ENCODE measurements around the gene IGSF21. TPM values are rescaled to one million over a fixed set of nuclear protein-coding genes. Genes with fewer than 3 reads are reported as not detected.

IGSF21 gene
- total and polyA plus RNA-seq, 4 donors, result 0.31 to 1.5 (median 0.88) TPM

DNA sequence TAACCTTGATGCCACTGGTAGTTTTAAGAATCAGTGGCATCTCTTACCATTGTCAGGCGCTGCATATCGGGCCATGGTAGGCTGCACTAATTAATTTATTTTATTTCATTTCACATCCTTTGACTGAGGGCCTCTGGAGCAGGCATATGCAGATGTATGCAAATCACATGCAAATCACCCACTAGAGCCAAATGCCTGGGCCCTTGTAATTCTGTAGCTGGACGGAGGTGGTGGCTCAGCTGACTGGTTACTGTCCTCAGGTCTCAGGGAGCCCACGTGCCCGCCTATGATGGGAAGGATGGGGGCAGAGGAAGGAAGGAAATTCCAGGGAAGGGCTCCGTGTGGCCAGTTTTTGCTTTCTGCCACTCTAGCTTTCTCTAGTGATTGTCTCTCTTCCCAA lies 122.7 kb downstream of the IGSF21 start (continued):
- TF ChIP-seq TAF1 (conservative IDR thresholded peaks at IDR 0.05) (no peak), EGR1 (IDR thresholded peaks at IDR 0.05; ENCODE audit: low read depth in 2 of 2) (no peak), HNF4A (conservative IDR thresholded peaks at IDR 0.05) (no peak), SP1 (IDR thresholded peaks at IDR 0.05) (no peak)

DNA sequence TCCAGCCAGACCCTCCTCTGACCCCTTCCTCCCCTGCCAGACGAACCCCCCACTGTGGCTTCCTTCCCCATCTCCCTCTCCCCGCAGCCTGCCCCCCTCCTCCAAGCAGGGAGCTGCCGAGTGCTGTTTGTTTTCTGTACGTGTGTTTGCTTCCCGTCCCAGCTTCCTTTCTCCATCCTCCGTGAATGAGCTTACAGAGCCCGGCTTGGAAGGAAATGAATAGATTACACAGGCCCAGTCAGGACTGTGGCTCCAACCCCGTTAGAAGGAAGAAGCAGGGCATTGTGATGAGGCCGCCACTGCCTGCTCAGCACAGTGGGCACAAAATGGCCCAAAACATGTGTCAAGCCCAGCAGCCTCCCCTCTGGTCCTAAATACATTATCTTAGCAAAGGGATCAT lies 123.2 kb downstream of the IGSF21 start:
- Histone ChIP-seq H3K4me3 (ENCODE audit: low read depth in 1 of 3, low read length in 3 of 3) (no peak overlapping the region), H3K9ac (ENCODE audit: low read depth in 1 of 2, low read length in 2 of 2) (no peak overlapping the region), H3K9me3 (ENCODE audit: control insufficient read depth in 4 of 4, low read length in 3 of 4) (peaks cover 0 to 12% (median 6%) of the 10 kb centered on the region in 4 donors), H3K4me1 (ENCODE audit: control insufficient read depth in 4 of 4, insufficient read depth in 4 of 4, low read length in 3 of 4) (no peaks in the 10 kb centered on the region), H3K27me3 (ENCODE audit: control insufficient read depth in 4 of 4, insufficient read depth in 4 of 4, low read length in 3 of 4) (peaks cover 0 to 3% (median under 1%) of the 10 kb centered on the region in 4 donors), H3K27ac (ENCODE audit: low read depth in 1 of 2, low read length in 2 of 2) (no peak overlapping the region), H3K36me3 (ENCODE audit: control insufficient read depth in 4 of 4, insufficient read depth in 3 of 4, low read depth in 1 of 4, low read length in 3 of 4) (no peaks in the 10 kb centered on the region)
- 8% methylated on average over 9 of the region's 9 CpGs for WGBS
- TF ChIP-seq JUND (IDR thresholded peaks at IDR 0.05) (no peak), NR2F2 (IDR thresholded peaks at IDR 0.05) (no peak)
- no peak for DNase-seq (ENCODE audit: low spot score)

DNA sequence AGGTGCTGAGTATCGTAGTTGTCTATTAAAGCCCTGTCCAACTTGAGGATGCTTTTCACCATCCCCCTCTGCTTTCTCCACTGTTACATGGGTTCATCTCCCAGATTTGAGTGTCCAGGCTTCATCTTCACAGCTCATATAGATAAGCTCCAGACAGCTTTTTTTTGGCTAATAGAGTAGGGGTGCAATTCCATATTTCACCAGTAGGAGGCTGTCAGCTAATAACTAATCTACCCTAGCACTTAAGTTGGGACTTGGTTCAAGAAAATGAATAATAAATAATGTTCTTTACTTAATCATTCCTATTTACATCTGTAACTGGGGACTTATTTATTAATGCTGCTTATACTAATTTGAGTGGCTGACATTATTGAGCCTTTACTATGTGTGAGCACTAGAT lies 124.5 kb downstream of the IGSF21 start:
- H3K9me3 ChIP-seq (ENCODE audit: control insufficient read depth in 4 of 4, low read length in 3 of 4), result peaks cover 0 to 12% (median 6%) of the 10 kb centered on the region in 4 donors
- H3K36me3 ChIP-seq (ENCODE audit: control insufficient read depth in 4 of 4, insufficient read depth in 3 of 4, low read depth in 1 of 4, low read length in 3 of 4), result no peaks in the 10 kb centered on the region
- TF ChIP-seq, protein P1, sequence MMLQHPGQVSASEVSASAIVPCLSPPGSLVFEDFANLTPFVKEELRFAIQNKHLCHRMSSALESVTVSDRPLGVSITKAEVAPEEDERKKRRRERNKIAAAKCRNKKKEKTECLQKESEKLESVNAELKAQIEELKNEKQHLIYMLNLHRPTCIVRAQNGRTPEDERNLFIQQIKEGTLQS (IDR thresholded peaks at IDR 0.05), result no peak
- TF ChIP-seq, protein P2, sequence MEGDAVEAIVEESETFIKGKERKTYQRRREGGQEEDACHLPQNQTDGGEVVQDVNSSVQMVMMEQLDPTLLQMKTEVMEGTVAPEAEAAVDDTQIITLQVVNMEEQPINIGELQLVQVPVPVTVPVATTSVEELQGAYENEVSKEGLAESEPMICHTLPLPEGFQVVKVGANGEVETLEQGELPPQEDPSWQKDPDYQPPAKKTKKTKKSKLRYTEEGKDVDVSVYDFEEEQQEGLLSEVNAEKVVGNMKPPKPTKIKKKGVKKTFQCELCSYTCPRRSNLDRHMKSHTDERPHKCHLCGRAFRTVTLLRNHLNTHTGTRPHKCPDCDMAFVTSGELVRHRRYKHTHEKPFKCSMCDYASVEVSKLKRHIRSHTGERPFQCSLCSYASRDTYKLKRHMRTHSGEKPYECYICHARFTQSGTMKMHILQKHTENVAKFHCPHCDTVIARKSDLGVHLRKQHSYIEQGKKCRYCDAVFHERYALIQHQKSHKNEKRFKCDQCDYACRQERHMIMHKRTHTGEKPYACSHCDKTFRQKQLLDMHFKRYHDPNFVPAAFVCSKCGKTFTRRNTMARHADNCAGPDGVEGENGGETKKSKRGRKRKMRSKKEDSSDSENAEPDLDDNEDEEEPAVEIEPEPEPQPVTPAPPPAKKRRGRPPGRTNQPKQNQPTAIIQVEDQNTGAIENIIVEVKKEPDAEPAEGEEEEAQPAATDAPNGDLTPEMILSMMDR (IDR thresholded peaks at IDR 0.05; ENCODE audit: low read depth, low read length, missing input control), result peak; percentile 7
- TF ChIP-seq, protein P3, sequence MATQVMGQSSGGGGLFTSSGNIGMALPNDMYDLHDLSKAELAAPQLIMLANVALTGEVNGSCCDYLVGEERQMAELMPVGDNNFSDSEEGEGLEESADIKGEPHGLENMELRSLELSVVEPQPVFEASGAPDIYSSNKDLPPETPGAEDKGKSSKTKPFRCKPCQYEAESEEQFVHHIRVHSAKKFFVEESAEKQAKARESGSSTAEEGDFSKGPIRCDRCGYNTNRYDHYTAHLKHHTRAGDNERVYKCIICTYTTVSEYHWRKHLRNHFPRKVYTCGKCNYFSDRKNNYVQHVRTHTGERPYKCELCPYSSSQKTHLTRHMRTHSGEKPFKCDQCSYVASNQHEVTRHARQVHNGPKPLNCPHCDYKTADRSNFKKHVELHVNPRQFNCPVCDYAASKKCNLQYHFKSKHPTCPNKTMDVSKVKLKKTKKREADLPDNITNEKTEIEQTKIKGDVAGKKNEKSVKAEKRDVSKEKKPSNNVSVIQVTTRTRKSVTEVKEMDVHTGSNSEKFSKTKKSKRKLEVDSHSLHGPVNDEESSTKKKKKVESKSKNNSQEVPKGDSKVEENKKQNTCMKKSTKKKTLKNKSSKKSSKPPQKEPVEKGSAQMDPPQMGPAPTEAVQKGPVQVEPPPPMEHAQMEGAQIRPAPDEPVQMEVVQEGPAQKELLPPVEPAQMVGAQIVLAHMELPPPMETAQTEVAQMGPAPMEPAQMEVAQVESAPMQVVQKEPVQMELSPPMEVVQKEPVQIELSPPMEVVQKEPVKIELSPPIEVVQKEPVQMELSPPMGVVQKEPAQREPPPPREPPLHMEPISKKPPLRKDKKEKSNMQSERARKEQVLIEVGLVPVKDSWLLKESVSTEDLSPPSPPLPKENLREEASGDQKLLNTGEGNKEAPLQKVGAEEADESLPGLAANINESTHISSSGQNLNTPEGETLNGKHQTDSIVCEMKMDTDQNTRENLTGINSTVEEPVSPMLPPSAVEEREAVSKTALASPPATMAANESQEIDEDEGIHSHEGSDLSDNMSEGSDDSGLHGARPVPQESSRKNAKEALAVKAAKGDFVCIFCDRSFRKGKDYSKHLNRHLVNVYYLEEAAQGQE (IDR thresholded peaks at IDR 0.05), result no peak
- H3K27ac ChIP-seq (ENCODE audit: low read depth in 1 of 2, low read length in 2 of 2), result no peak overlapping the region
- peaks cover 0 to 2% (median 0%) of the 10 kb centered on the region in 4 donors for H3K27me3 ChIP-seq (ENCODE audit: control insufficient read depth in 4 of 4, insufficient read depth in 4 of 4, low read length in 3 of 4)
- no peak overlapping the region for H3K9ac ChIP-seq (ENCODE audit: low read depth in 1 of 2, low read length in 2 of 2)
- no peak for DNase-seq (ENCODE audit: low spot score)
- 100% methylated on average over 1 of the region's 1 CpG for WGBS
- no peaks in the 10 kb centered on the region for H3K4me1 ChIP-seq (ENCODE audit: control insufficient read depth in 4 of 4, insufficient read depth in 4 of 4, low read length in 3 of 4)
- no peak overlapping the region for H3K4me3 ChIP-seq (ENCODE audit: low read depth in 1 of 3, low read length in 3 of 3)

DNA sequence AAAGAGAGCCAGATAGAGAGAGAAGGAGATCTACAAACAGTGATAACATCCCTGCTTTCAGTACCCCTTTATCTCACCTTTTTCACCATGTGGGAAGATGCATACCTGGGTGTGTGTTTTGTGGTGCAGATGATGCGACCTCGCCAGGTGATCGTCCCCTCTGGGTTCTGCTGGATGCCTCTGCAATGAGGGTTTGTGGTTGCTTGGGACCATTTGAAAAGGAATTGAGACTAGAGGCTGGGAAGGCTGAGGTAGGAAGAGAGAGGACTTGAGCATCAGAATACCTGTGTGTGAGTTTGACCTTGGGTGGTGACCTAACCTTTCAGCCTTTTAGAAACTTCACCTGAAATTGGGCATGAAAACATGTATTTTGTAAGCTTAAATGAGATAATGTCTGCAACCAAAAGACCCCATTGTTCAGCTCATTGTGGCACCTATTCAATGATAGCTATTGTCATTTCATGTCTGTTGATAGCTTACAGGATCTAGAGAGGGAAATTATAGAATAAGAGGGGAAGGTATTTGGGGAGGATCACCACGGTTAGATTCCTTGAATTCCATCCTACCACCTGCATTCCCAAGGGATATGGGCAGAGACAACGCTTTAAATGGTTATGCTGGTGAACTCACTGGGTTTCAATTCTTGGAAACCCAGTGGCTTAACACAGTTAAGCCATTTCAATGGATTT lies 125.7 kb downstream of the IGSF21 start:
- 79% methylated on average over 5 of the region's 5 CpGs for WGBS
- no peak for DNase-seq (ENCODE audit: low spot score)
- H3K27me3 ChIP-seq (ENCODE audit: control insufficient read depth in 4 of 4, insufficient read depth in 4 of 4, low read length in 3 of 4), result peaks cover 0 to 7% (median 0%) of the 10 kb centered on the region in 4 donors
- H3K4me3 ChIP-seq (ENCODE audit: low read depth in 1 of 3, low read length in 3 of 3), result no peak overlapping the region
- H3K27ac ChIP-seq (ENCODE audit: low read depth in 1 of 2, low read length in 2 of 2), result no peak overlapping the region
- H3K9me3 ChIP-seq (ENCODE audit: control insufficient read depth in 4 of 4, low read length in 3 of 4), result peaks cover 0 to 12% (median 6%) of the 10 kb centered on the region in 4 donors
- H3K4me1 ChIP-seq (ENCODE audit: control insufficient read depth in 4 of 4, insufficient read depth in 4 of 4, low read length in 3 of 4), result no peaks in the 10 kb centered on the region
- no peak overlapping the region for H3K9ac ChIP-seq (ENCODE audit: low read depth in 1 of 2, low read length in 2 of 2)
- H3K36me3 ChIP-seq (ENCODE audit: control insufficient read depth in 4 of 4, insufficient read depth in 3 of 4, low read depth in 1 of 4, low read length in 3 of 4), result no peaks in the 10 kb centered on the region
- TF ChIP-seq JUND (IDR thresholded peaks at IDR 0.05) (no peak), YY1 (IDR thresholded peaks at IDR 0.05) (no peak), EGR1 (IDR thresholded peaks at IDR 0.05; ENCODE audit: low read depth in 2 of 2) (no peak), GABPA (IDR thresholded peaks at IDR 0.05 in 1 of 2, conservative IDR thresholded peaks at IDR 0.05 in 1 of 2) (no peak), TAF1 (conservative IDR thresholded peaks at IDR 0.05) (no peak), NR2F2 (IDR thresholded peaks at IDR 0.05) (no peak), HNF4A (conservative IDR thresholded peaks at IDR 0.05) (no peak)
- TF ChIP-seq, protein P3 (IDR thresholded peaks at IDR 0.05), result no peak
- TF ChIP-seq, protein P4, sequence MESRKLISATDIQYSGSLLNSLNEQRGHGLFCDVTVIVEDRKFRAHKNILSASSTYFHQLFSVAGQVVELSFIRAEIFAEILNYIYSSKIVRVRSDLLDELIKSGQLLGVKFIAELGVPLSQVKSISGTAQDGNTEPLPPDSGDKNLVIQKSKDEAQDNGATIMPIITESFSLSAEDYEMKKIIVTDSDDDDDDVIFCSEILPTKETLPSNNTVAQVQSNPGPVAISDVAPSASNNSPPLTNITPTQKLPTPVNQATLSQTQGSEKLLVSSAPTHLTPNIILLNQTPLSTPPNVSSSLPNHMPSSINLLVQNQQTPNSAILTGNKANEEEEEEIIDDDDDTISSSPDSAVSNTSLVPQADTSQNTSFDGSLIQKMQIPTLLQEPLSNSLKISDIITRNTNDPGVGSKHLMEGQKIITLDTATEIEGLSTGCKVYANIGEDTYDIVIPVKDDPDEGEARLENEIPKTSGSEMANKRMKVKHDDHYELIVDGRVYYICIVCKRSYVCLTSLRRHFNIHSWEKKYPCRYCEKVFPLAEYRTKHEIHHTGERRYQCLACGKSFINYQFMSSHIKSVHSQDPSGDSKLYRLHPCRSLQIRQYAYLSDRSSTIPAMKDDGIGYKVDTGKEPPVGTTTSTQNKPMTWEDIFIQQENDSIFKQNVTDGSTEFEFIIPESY (IDR thresholded peaks at IDR 0.05), result no peak

Data from liver (tissue), 9 donors.